GM19043 (cell line): Measurements from ENCODE around the gene ADAMTS20.
"Not testable (repeated sequence)": the region's sequence is repeated elsewhere in the genome, so short reads cannot be mapped to it uniquely, and the experiment has no call there.

Experiments used
- ATAC-seq: cut with Tn5 transposase; IDR thresholded peaks from one replicate; pipeline ENCODE4 v1.9.1; 2021; ENCODE audit warnings: low read depth; ENCODE audit not compliant: unreplicated experiment

The ADAMTS20 gene

GRCh38 chr12:43370263-43370662, 181.7 kb downstream of the ADAMTS20 start:
- ATAC-seq, result no peak

- no peak for ATAC-seq
These were observed 188.9 kb downstream of the ADAMTS20 start for GRCh38 chr12:43362910-43363694.

- no peak for ATAC-seq
These were observed 190.8 kb downstream of the ADAMTS20 start for GRCh38 chr12:43361031-43361710.

- ATAC-seq, result not testable (repeated sequence)
These were observed 192.0 kb downstream of the ADAMTS20 start for GRCh38 chr12:43360001-43360400.

GRCh38 chr12:43357141-43357540, 194.9 kb downstream of the ADAMTS20 start:
- ATAC-seq, result no peak

GRCh38 chr12:43352001-43352400, 200.0 kb downstream of the ADAMTS20 start:
- no peak for ATAC-seq

- no peak for ATAC-seq
These were observed 202.1 kb downstream of the ADAMTS20 start for GRCh38 chr12:43349863-43350262.

GRCh38 chr12:43348221-43348620, 203.8 kb downstream of the ADAMTS20 start:
- no peak for ATAC-seq

GRCh38 chr12:43347026-43347425, 205.0 kb downstream of the ADAMTS20 start:
- ATAC-seq, result no peak

GRCh38 chr12:43345023-43345422, 207.0 kb downstream of the ADAMTS20 start:
- no peak for ATAC-seq

GRCh38 chr12:43341785-43342313, 210.2 kb downstream of the ADAMTS20 start:
- not testable (repeated sequence) for ATAC-seq

- peak; percentile 50 for ATAC-seq
These were observed 213.0 kb downstream of the ADAMTS20 start for GRCh38 chr12:43338848-43339526.

GRCh38 chr12:43337571-43338444, 214.2 kb downstream of the ADAMTS20 start:
- ATAC-seq, result peak; percentile 51

GRCh38 chr12:43336962-43337555, 214.9 kb downstream of the ADAMTS20 start:
- ATAC-seq, result no peak

GRCh38 chr12:43333644-43334043, 218.4 kb downstream of the ADAMTS20 start:
- no peak for ATAC-seq

GRCh38 chr12:43332977-43333640, 218.9 kb downstream of the ADAMTS20 start:
- no peak for ATAC-seq

- ATAC-seq, result no peak
These were observed 220.1 kb downstream of the ADAMTS20 start for GRCh38 chr12:43331935-43332334.

GRCh38 chr12:43329375-43329774, 222.6 kb downstream of the ADAMTS20 start:
- ATAC-seq, result no peak

GRCh38 chr12:43325786-43326185, 226.2 kb downstream of the ADAMTS20 start:
- ATAC-seq, result peak; percentile 79
